GM12873 (cell line): Measurements from ENCODE around the gene PAXIP1.

Experiments
- CTCF ChIP-seq: IDR thresholded peaks from 2 replicates; pipeline ENCODE4 v1.5.1; 2012; ENCODE audit warnings: low read depth, mild to moderate bottlenecking, moderate library complexity, low read length, control low read depth; ENCODE audit not compliant: insufficient read depth; ENCODE audit errors: missing control alignments

Gene PAXIP1

GRCh38 chr7:154976844-154977243 lies 26.1 kb downstream of the PAXIP1 start:
- no peak for TF ChIP-seq CTCF

- TF ChIP-seq CTCF = no peak
Measured at GRCh38 chr7:154975984-154976383, 26.9 kb downstream of the PAXIP1 start.

- TF ChIP-seq CTCF = no peak
Measured at GRCh38 chr7:154973381-154973780, 29.5 kb downstream of the PAXIP1 start.

- no peak for TF ChIP-seq CTCF
Measured at GRCh38 chr7:154968336-154969001, 34.5 kb downstream of the PAXIP1 start.

GRCh38 chr7:154967401-154967955 lies 35.4 kb downstream of the PAXIP1 start:
- no peak for TF ChIP-seq CTCF

- no peak for TF ChIP-seq CTCF
Measured at GRCh38 chr7:154965014-154965413, 37.9 kb downstream of the PAXIP1 start.

GRCh38 chr7:154960063-154960790 lies 42.7 kb downstream of the PAXIP1 start:
- TF ChIP-seq CTCF = no peak
